ENCODE data around the gene CHRM3.

DNA sequence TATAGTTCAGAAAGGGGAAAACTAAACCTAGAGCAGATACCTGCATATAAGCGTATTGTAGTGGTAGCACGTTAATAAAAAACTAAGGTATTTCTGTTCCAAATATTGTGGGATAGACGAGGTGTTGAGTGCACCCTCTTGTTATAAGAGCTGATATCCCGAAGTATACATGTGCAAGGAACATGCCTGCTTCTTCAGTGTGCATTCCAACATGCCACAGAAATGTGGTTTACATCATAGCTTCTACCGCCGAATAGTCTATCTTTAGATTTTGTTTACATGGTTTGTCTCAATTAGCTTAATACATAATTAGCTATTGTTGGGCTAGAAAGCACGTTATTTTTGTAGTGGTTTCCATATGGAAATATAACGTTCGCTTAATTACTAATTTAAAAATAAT is 2.2 kb downstream of the CHRM3 start:
- TF ChIP-seq CTCF (conservative IDR thresholded peaks at IDR 0.05), result no peak
- no peak for TF ChIP-seq ZFX (IDR thresholded peaks at IDR 0.05)

All from C4-2B (cell line).